Stimulated activated effector memory CD8-positive, alpha-beta T cell treated with anti-CD3 and anti-CD28 coated beads, Interleukin-12 subunit alpha, Interleukin-12 subunit beta, amount 100 ng/mL, for 72 hours (primary cell): ENCODE data around the gene ADGRV1.
"Not testable (repeated sequence)": the region's sequence is repeated elsewhere in the genome, so short reads cannot be mapped to it uniquely, and the experiment has no call there.

Source experiments
- ATAC-seq: fragments of 150-1000 bp; cut with Tn5 transposase; 2 replicates; pipeline ENCODE4 v1.10.0; 2021
- DNase-seq, 2 donors: peaks; one replicate each; pipeline ENCODE4 v3.0.0; 2021 to 2022; ENCODE audit warnings: low spot score in 2 of 2
- H3K27ac Mint-ChIP-seq: one replicate; pipeline ENCODE4 v1.8.0; 2022; ENCODE audit warnings: mild to moderate bottlenecking, mixed read lengths
- H3K36me3 Mint-ChIP-seq: one replicate; pipeline ENCODE4 v1.8.0; 2022; ENCODE audit warnings: mild to moderate bottlenecking, mixed read lengths
- H3K4me1 Mint-ChIP-seq: one replicate; pipeline ENCODE4 v1.8.0; 2022; ENCODE audit warnings: mixed read lengths
- H3K4me3 Mint-ChIP-seq: one replicate; pipeline ENCODE4 v1.8.0; 2022; ENCODE audit warnings: mild to moderate bottlenecking, mixed read lengths
- H3K9me3 Mint-ChIP-seq: one replicate; pipeline ENCODE4 v1.8.0; 2022; ENCODE audit warnings: mixed read lengths

The ADGRV1 gene

DNA sequence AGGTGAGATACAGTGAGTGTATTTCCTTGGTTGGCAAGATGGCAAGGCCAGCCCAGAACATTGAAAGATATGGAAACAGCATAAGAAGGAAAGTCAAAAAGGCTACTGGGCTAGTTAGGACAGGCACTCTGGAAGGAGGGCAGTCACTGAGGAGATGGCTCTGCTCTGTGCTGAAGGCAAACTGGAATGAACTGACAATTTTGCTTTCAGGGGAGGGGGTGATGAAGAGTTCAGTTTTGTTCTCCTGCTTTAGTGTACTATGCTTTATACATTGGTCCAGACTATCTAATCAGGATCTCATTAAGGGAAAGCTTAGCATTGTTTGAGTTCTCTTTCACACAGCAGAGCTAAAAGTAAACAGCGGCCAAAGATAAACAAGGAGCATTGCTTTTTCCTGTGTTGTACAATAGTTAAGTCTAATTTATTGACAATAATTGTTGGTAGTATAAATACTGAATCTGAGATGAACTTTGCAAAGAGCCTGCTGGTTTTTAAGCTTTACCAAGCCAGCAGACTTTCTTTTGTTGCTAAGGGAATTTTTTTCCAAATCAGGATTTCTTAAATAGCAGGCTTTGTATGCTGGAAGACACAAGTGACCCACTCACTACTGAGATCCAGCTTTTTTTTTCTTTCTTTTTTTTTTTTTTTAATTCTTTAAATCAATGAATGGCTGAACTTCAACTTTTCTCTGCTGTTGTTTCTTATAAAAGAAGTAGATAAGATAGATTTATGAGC is 469.0 kb downstream of the ADGRV1 start:
- H3K9me3 Mint-ChIP-seq: no peaks in the 10 kb centered on the region
- no peak for ATAC-seq
- DNase-seq: no peak
- H3K4me3 Mint-ChIP-seq: no peak overlapping the region
- H3K27ac Mint-ChIP-seq: no peak overlapping the region
- H3K36me3 Mint-ChIP-seq: no peaks in the 10 kb centered on the region
- H3K4me1 Mint-ChIP-seq: no peaks in the 10 kb centered on the region

GRCh38 chr5:91028499-91028956 is 469.9 kb downstream of the ADGRV1 start:
- H3K4me1 Mint-ChIP-seq: no peaks in the 10 kb centered on the region
- no peak for DNase-seq
- H3K4me3 Mint-ChIP-seq: no peak overlapping the region
- H3K36me3 Mint-ChIP-seq: no peaks in the 10 kb centered on the region
- no peak overlapping the region for H3K27ac Mint-ChIP-seq
- H3K9me3 Mint-ChIP-seq: no peaks in the 10 kb centered on the region
- no peak for ATAC-seq

- Mint-ChIP-seq H3K4me1 (no peaks in the 10 kb centered on the region), H3K27ac (no peak overlapping the region)
These were observed 472.2 kb downstream of the ADGRV1 start for GRCh38 chr5:91030521-91031401.

GRCh38 chr5:91031402-91031752 is 472.8 kb downstream of the ADGRV1 start:
- Mint-ChIP-seq H3K9me3 (no peaks in the 10 kb centered on the region), H3K4me3 (no peak overlapping the region), H3K4me1 (no peaks in the 10 kb centered on the region), H3K27ac (no peak overlapping the region), H3K36me3 (no peaks in the 10 kb centered on the region)
- DNase-seq (no peak), ATAC-seq (no peak)

More at GRCh38 chr5:91030521-91031401, 472.2 kb downstream of the ADGRV1 start:
- Mint-ChIP-seq H3K4me3 (no peak overlapping the region), H3K9me3 (no peaks in the 10 kb centered on the region), H3K36me3 (no peaks in the 10 kb centered on the region)
- no peak for ATAC-seq
- DNase-seq: no peak

GRCh38 chr5:91032125-91032524 is 473.5 kb downstream of the ADGRV1 start:
- H3K4me3 Mint-ChIP-seq: no peak overlapping the region
- DNase-seq: no peak
- H3K9me3 Mint-ChIP-seq: no peaks in the 10 kb centered on the region
- no peaks in the 10 kb centered on the region for H3K36me3 Mint-ChIP-seq
- no peak overlapping the region for H3K27ac Mint-ChIP-seq
- no peak for ATAC-seq
- no peaks in the 10 kb centered on the region for H3K4me1 Mint-ChIP-seq

DNA sequence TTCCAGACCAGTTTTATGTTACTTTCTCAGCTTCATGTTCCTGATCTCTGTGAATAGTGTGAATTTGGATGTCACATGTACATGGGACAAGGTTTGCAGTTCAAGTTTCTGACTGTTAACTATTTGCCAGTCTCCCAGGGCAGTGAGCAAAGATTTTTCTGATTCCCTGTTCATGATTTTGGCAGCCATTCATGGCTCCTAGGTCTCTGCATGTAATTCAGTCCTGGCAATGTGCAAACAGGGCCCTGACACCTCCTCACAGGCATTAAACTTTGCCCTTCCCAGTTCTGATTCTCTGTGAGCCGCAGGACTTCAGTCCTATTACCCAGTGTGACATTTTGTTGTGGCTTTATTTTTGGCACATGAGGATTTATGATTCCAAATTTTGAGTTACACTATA is 474.8 kb downstream of the ADGRV1 start:
- Mint-ChIP-seq H3K36me3 (no peaks in the 10 kb centered on the region), H3K27ac (no peak overlapping the region), H3K4me1 (no peaks in the 10 kb centered on the region), H3K9me3 (no peaks in the 10 kb centered on the region), H3K4me3 (no peak overlapping the region)
- ATAC-seq (no peak), DNase-seq (no peak)

- Mint-ChIP-seq H3K36me3 (no peaks in the 10 kb centered on the region), H3K27ac (no peak overlapping the region), H3K4me1 (no peaks in the 10 kb centered on the region), H3K9me3 (no peaks in the 10 kb centered on the region), H3K4me3 (no peak overlapping the region)
- no peak for DNase-seq
- no peak for ATAC-seq
These were observed 479.7 kb downstream of the ADGRV1 start for GRCh38 chr5:91038180-91038808.

GRCh38 chr5:91041132-91041531 is 482.5 kb downstream of the ADGRV1 start:
- not testable (repeated sequence) for H3K4me3 Mint-ChIP-seq, H3K36me3 Mint-ChIP-seq, DNase-seq, H3K9me3 Mint-ChIP-seq, ATAC-seq, H3K4me1 Mint-ChIP-seq, H3K27ac Mint-ChIP-seq

DNA sequence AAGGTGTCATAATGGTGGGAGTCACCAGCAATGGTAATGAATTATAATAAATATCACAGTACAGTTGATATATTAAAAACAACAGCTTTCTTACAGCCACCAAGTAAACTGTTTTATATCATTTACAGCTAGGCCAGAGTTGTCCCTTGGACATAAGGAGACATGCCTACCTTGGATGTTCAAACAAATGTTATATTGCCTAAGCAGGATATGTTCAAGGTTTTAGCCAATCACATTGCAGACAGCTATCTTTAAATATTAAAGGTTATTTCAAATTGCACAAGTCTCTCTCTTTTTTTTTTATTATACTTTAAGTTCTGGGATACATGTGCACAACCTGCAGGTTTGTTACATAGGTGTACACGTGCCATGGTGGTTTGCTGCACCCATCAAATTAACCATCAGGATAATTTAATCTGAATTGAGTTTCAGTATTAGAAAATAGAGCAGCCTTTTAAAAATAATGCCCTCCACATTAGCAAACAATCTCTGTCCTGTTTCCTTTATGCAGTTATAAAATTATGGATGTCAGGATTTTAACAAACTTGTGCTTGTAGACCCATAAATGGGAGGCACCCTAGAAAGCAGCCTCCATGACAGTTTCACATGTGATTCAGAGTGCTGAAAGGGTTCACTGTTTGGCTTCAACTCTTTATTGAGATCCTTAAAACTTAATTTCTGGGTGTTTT is 483.8 kb downstream of the ADGRV1 start:
- DNase-seq: no peak
- ATAC-seq: no peak
- Mint-ChIP-seq H3K27ac (no peak overlapping the region), H3K4me3 (no peak overlapping the region), H3K36me3 (no peaks in the 10 kb centered on the region), H3K9me3 (no peaks in the 10 kb centered on the region), H3K4me1 (no peaks in the 10 kb centered on the region)

- ATAC-seq: no peak
- H3K4me3 Mint-ChIP-seq: no peak overlapping the region
- no peak for DNase-seq
These were observed 484.3 kb downstream of the ADGRV1 start for GRCh38 chr5:91042936-91043255.

GRCh38 chr5:91048073-91048472 is 489.5 kb downstream of the ADGRV1 start:
- H3K27ac Mint-ChIP-seq: no peak overlapping the region
- ATAC-seq: no peak
- no peaks in the 10 kb centered on the region for H3K4me1 Mint-ChIP-seq
- H3K36me3 Mint-ChIP-seq: no peaks in the 10 kb centered on the region
- H3K9me3 Mint-ChIP-seq: no peaks in the 10 kb centered on the region
- H3K4me3 Mint-ChIP-seq: no peak overlapping the region
- DNase-seq: no peak

More at GRCh38 chr5:91042936-91043255, 484.3 kb downstream of the ADGRV1 start:
- H3K4me1 Mint-ChIP-seq: no peaks in the 10 kb centered on the region
- no peaks in the 10 kb centered on the region for H3K36me3 Mint-ChIP-seq
- no peaks in the 10 kb centered on the region for H3K9me3 Mint-ChIP-seq
- no peak overlapping the region for H3K27ac Mint-ChIP-seq

DNA sequence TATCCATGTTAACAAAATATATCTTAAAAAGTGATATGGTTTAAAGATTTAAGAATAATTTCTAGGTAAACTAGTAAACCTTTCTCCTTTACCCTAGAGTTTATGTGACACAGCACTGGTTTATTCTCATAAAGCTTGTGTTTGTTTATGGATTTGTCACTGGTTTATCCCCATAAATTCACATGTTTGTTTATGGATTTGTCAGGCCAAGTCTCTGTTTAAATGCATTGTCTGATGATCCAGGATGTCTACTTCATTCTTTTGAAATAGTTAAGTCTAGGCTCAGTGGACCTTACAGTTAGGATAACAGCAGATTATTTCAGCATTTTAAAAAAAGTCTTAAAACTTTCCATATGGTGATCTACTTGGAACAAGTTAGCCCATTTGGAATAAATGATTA is 490.5 kb downstream of the ADGRV1 start:
- no peak for DNase-seq
- no peak for ATAC-seq
- H3K4me3 Mint-ChIP-seq: no peak overlapping the region
- H3K27ac Mint-ChIP-seq: no peak overlapping the region
- no peaks in the 10 kb centered on the region for H3K9me3 Mint-ChIP-seq
- no peaks in the 10 kb centered on the region for H3K36me3 Mint-ChIP-seq
- no peaks in the 10 kb centered on the region for H3K4me1 Mint-ChIP-seq

DNA sequence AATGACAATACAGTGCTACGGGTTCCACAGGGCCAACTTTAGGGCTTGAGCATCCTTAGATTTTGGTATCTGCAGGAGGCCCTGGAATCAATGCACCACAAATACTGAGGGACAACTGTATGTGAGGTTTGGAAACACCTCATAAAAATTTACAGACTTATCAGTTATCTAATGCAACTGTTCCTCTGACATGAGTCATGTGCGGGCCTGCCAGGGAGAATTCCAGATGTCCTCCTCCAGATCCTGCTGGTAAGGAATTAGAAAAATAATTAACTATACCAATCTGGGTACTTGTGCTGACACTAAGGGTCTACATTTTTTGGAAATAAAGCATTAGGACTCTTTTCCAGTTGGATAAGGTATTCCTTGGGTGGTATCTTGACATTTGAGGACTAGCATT is 491.2 kb downstream of the ADGRV1 start:
- no peak for DNase-seq
- Mint-ChIP-seq H3K27ac (no peak overlapping the region), H3K36me3 (no peaks in the 10 kb centered on the region), H3K4me3 (no peak overlapping the region), H3K4me1 (no peaks in the 10 kb centered on the region), H3K9me3 (no peaks in the 10 kb centered on the region)
- ATAC-seq: no peak

- not testable (repeated sequence) for H3K4me1 Mint-ChIP-seq, H3K4me3 Mint-ChIP-seq, ATAC-seq, DNase-seq, H3K27ac Mint-ChIP-seq, H3K36me3 Mint-ChIP-seq, H3K9me3 Mint-ChIP-seq
These were observed 493.8 kb downstream of the ADGRV1 start for GRCh38 chr5:91052411-91052810.

- ATAC-seq (no peak), DNase-seq (no peak)
- H3K4me3 Mint-ChIP-seq: no peak overlapping the region
- no peaks in the 10 kb centered on the region for H3K36me3 Mint-ChIP-seq
- H3K9me3 Mint-ChIP-seq: no peaks in the 10 kb centered on the region
- no peaks in the 10 kb centered on the region for H3K4me1 Mint-ChIP-seq
- no peak overlapping the region for H3K27ac Mint-ChIP-seq
These were observed 494.6 kb downstream of the ADGRV1 start for GRCh38 chr5:91052977-91053740.
